Osteoblast (primary cell): ENCODE results near the gene METTL18. TPM values are rescaled to one million over a fixed set of nuclear protein-coding genes. Genes with fewer than 3 reads are reported as not detected.
A peak's percentile ranks its signal among the peaks of the same experiment; 100 is the strongest.

Experiments
- DNase-seq: peaks from one replicate; pipeline ENCODE4 v3.0.0; 2011; ENCODE audit warnings: low spot score, mixed read lengths; ENCODE audit not compliant: insufficient read length; ENCODE audit errors: missing footprints
- H2AFZ ChIP-seq: 2 replicates; pipeline ENCODE4 v1.6.0; 2011; ENCODE audit warnings: mild to moderate bottlenecking, low read length
- H3K27ac ChIP-seq: 2 replicates; pipeline ENCODE4 v1.5.1; 2011; ENCODE audit warnings: mild to moderate bottlenecking, low read depth, low read length, moderate library complexity
- H3K27me3 ChIP-seq: 2 replicates; pipeline ENCODE4 v1.6.0; 2012; ENCODE audit warnings: mild to moderate bottlenecking, control low read depth, inconsistent platforms, low read length, moderate library complexity; ENCODE audit not compliant: insufficient read depth
- H3K36me3 ChIP-seq: 2 replicates; pipeline ENCODE4 v1.5.1; 2011; ENCODE audit warnings: mild to moderate bottlenecking, low read length, control low read depth, moderate library complexity; ENCODE audit not compliant: insufficient read depth
- H3K4me1 ChIP-seq: 2 replicates; pipeline ENCODE4 v1.5.1; 2011; ENCODE audit warnings: mild to moderate bottlenecking, low read length, control low read depth, moderate library complexity; ENCODE audit not compliant: insufficient read depth
- H3K4me2 ChIP-seq: 2 replicates; pipeline ENCODE4 v1.6.0; 2011; ENCODE audit warnings: mild to moderate bottlenecking, low read length; ENCODE audit not compliant: insufficient read depth
- H3K4me3 ChIP-seq: fragments of 200-600 bp; sonication (generic); 3 replicates; pipeline ENCODE4 v1.5.1; 2012; ENCODE audit warnings: mild to moderate bottlenecking, low read length, inconsistent platforms; ENCODE audit not compliant: insufficient read depth
- H3K79me2 ChIP-seq: 2 replicates; pipeline ENCODE4 v1.6.0; 2012; ENCODE audit warnings: mild to moderate bottlenecking, low read length, control low read depth, inconsistent platforms; ENCODE audit not compliant: insufficient read depth
- H3K9me3 ChIP-seq: 2 replicates; pipeline ENCODE4 v1.5.1; 2011; ENCODE audit warnings: low read depth, low read length, control low read depth
- H4K20me1 ChIP-seq: 2 replicates; pipeline ENCODE4 v1.6.0; 2012; ENCODE audit warnings: mild to moderate bottlenecking, low read length, control low read depth; ENCODE audit not compliant: insufficient read depth
- CTCF ChIP-seq: IDR thresholded peaks from 2 replicates; pipeline ENCODE4 v1.5.1; 2011; ENCODE audit warnings: mild to moderate bottlenecking, low read depth, low read length, moderate library complexity; ENCODE audit errors: extremely low read depth
- total RNA-seq: library from RNA; depleted of rRNA; stranded (reverse); fragments of >200 nt; gene quantifications from 2 replicates; pipeline ENCODE4 v1.2.3, GENCODE V29; 2012

Gene METTL18
- total RNA-seq, 1 donor, result 2.9 TPM

- no peak for DNase-seq
- Histone ChIP-seq H4K20me1 (no peaks in the 10 kb centered on the region), H3K27me3 (no peaks in the 10 kb centered on the region), H3K27ac (no peak overlapping the region), H3K4me3 (no peak overlapping the region), H3K36me3 (no peaks in the 10 kb centered on the region), H3K79me2 (no peaks in the 10 kb centered on the region), H3K4me1 (no peaks in the 10 kb centered on the region), H2AFZ (no peak overlapping the region), H3K4me2 (no peak overlapping the region), H3K9me3 (no peaks in the 10 kb centered on the region)
- no peak for TF ChIP-seq CTCF
Measured at GRCh38 chr1:169762699-169763098, 32.0 kb downstream of the METTL18 start.

GRCh38 chr1:169759038-169759437 is 35.7 kb downstream of the METTL18 start:
- H3K79me2 ChIP-seq, result no peaks in the 10 kb centered on the region
- H3K4me1 ChIP-seq, result no peaks in the 10 kb centered on the region
- no peaks in the 10 kb centered on the region for H3K9me3 ChIP-seq
- no peak overlapping the region for H3K27ac ChIP-seq
- no peak overlapping the region for H3K4me2 ChIP-seq
- H2AFZ ChIP-seq, result no peak overlapping the region
- TF ChIP-seq CTCF, result no peak
- no peaks in the 10 kb centered on the region for H3K36me3 ChIP-seq
- no peaks in the 10 kb centered on the region for H4K20me1 ChIP-seq
- no peak for DNase-seq
- no peak overlapping the region for H3K4me3 ChIP-seq
- H3K27me3 ChIP-seq, result peaks cover 3% of the 10 kb centered on the region

GRCh38 chr1:169753549-169753948 is 41.2 kb downstream of the METTL18 start:
- DNase-seq, result no peak
- H3K4me2 ChIP-seq, result no peak overlapping the region
- H4K20me1 ChIP-seq, result no peaks in the 10 kb centered on the region
- no peak overlapping the region for H2AFZ ChIP-seq
- H3K9me3 ChIP-seq, result no peaks in the 10 kb centered on the region
- no peak for TF ChIP-seq CTCF
- no peak overlapping the region for H3K4me3 ChIP-seq
- no peaks in the 10 kb centered on the region for H3K36me3 ChIP-seq
- H3K27me3 ChIP-seq, result peaks cover 11% of the 10 kb centered on the region
- H3K27ac ChIP-seq, result no peak overlapping the region
- no peaks in the 10 kb centered on the region for H3K79me2 ChIP-seq
- H3K4me1 ChIP-seq, result no peaks in the 10 kb centered on the region

- Histone ChIP-seq H3K79me2 (no peaks in the 10 kb centered on the region), H3K27ac (no peak overlapping the region), H3K4me2 (no peak overlapping the region), H2AFZ (no peak overlapping the region), H3K9me3 (no peaks in the 10 kb centered on the region), H3K27me3 (peaks cover 11% of the 10 kb centered on the region), H3K4me1 (no peaks in the 10 kb centered on the region), H3K36me3 (no peaks in the 10 kb centered on the region), H4K20me1 (no peaks in the 10 kb centered on the region), H3K4me3 (no peak overlapping the region)
- no peak for TF ChIP-seq CTCF
- DNase-seq, result peak; percentile 13
Measured at GRCh38 chr1:169750041-169750440, 44.7 kb downstream of the METTL18 start.
